ENCODE data around the gene DEPDC4. TPM values are rescaled to one million over a fixed set of nuclear protein-coding genes. Genes with fewer than 3 reads are reported as not detected.

Gene DEPDC4
- total and polyA plus RNA-seq, 10 of the 15 experiments (the other 5 are each of a cell fraction or from before 2014, with no cell fraction given): 1.5 to 4.7 (median 2.2) TPM

DNA sequence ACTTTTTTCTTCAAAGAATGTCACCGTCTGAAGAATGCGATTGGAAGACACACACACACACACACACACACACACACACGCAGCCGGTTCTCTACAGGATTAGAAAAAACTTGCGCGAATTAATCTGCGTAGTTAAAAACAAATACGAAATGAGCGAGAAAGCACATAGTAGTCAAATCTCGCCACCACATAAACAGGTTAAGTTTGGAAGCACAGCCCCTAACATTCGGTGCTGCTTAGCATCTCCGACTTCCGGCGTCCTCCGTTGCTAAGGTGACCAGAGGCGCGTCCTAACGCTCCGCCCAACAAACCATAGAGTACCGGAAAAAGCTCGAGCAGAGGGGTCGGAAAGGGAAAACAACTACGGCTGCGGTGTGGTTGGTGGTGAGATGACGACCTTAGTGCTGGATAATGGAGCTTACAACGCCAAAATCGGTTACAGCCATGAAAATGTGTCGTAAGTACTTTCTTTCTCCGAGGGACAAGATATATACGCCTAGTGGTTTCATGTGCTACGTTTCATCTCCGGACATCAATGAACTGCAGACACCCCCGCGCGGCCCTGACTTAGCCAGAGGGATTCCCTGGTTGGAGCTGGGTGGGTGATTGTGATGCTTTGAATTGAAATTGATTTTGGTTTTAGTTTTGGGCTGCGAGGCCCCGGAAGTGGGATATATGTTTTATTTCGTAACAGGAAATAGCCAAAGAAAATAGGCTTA lies 66.3 kb downstream of the DEPDC4 start, which contains the start of gene ACTR6:
Gene ACTR6, plus strand, starts transcription at position 353 of the 719 bp plus-strand sequence. Its CDS starts 37 bp downstream, at position 390.
- BruUV-seq (replicated peaks): TSS peak; percentile 95
- DNase-seq (ENCODE audit: low read depth, low spot score): peak; percentile 91
- ChIA-PET SMC1A (ENCODE audit: uncharacterized antibody, unreplicated experiment) (interaction anchor here (0.6 to 1.5 kb wide), 8 partner anchors 14 to 204 kb away, joined by 3 to 4 read pairs (median 4); no protein-coding TSS in a partner anchor), POLR2A (interaction anchor here (0.9 to 2.9 kb wide), 5 partner anchors 9 to 373 kb away, joined by 3 to 7 read pairs (median 4); partner anchors contain the start of genes DEPDC4, GAS2L3 and SCYL2), CTCF (interaction anchor here (0.8 to 1.5 kb wide), 5 partner anchors 12 to 62 kb away, joined by 3 to 9 read pairs (median 3); no protein-coding TSS in a partner anchor), RAD21 (ENCODE audit: unreplicated experiment) (interaction anchor here (0.5 to 1.3 kb wide), 8 partner anchors 37 to 342 kb away, joined by 3 to 6 read pairs (median 3); partner anchors contain the start of genes DEPDC4 and SCYL2)
- 1% methylated on average over 38 of the region's 38 CpGs for WGBS (ENCODE audit: insufficient coverage, insufficient replicate concordance, low lambda C conversion rate, missing lambda C conversion rate)
- Histone ChIP-seq H3K4me1 (ENCODE audit: control insufficient read depth, insufficient read depth, low read length) (peaks cover 6% of the 10 kb centered on the region; the same call in 1 of the 2 replicates), H3K36me3 (ENCODE audit: control insufficient read depth in 2 of 2, insufficient read depth in 2 of 2, low read length in 1 of 2) (no peaks in the 10 kb centered on the region), H3K27me3 (replicated peaks in 1 of 2; ENCODE audit: control insufficient read depth in 2 of 2, insufficient read depth in 2 of 2, low read length in 1 of 2) (no peaks in the 10 kb centered on the region), H3K9me3 (replicated peaks; ENCODE audit: control insufficient read depth, insufficient read depth, low read length) (no peaks in the 10 kb centered on the region), H3K4me3 (peak within 1 kb of the TSS; percentile 82), H3K27ac (ENCODE audit: control insufficient read depth, insufficient read depth) (peak within 1 kb of the TSS; percentile 83), H2AFZ (ENCODE audit: control insufficient read depth, low read depth, low read length) (peak within 1 kb of the TSS; percentile 94), H4K20me1 (ENCODE audit: control insufficient read depth, insufficient read depth) (no peaks in the 10 kb centered on the region), H3K79me2 (ENCODE audit: control insufficient read depth, insufficient read depth, low read length) (peaks cover 29% of the 10 kb centered on the region), H3K4me2 (ENCODE audit: control insufficient read depth, insufficient read depth) (peak within 1 kb of the TSS; percentile 95), H3K9ac (ENCODE audit: control insufficient read depth, insufficient read depth, low read length) (peak within 1 kb of the TSS; percentile 84)
- ATAC-seq: peak; percentile 87
- FAIRE-seq: peak; percentile 98
- intact Hi-C loops (cut with micrococcal nuclease; ENCODE audit: unreplicated experiment): loop anchor here (1.0 to 2.0 kb wide), 3 partner anchors 38 to 66 kb away; partner anchors contain the start of genes BLTP3B, DEPDC4 and SCYL2
- in situ Hi-C loops (cut with MboI): no loop called here
- TF ChIP-seq SKIL (IDR thresholded peaks at IDR 0.05; ENCODE audit: low read depth, poor library complexity, severe bottlenecking) (peak; percentile 76), SP1 (IDR thresholded peaks at IDR 0.05; ENCODE audit: low read depth, low read length) (no peak), RUNX3 (IDR thresholded peaks at IDR 0.05; ENCODE audit: low read length) (peak; percentile 96), RAD21 (IDR thresholded peaks at IDR 0.05; ENCODE audit: insufficient read depth, low read depth, low read length) (no peak), POLR2AphosphoS5 (IDR thresholded peaks at IDR 0.05; ENCODE audit: low read length) (peak; percentile 93), SREBF2 (IDR thresholded peaks at IDR 0.05; ENCODE audit: low read length) (no peak), CREB1 (IDR thresholded peaks at IDR 0.05; ENCODE audit: low read depth) (peak; percentile 90), RELB (IDR thresholded peaks at IDR 0.05; ENCODE audit: low read depth) (peak; percentile 63), IRF5 (IDR thresholded peaks at IDR 0.05; ENCODE audit: borderline replicate concordance) (no peak)
- TF ChIP-seq, protein P1, sequence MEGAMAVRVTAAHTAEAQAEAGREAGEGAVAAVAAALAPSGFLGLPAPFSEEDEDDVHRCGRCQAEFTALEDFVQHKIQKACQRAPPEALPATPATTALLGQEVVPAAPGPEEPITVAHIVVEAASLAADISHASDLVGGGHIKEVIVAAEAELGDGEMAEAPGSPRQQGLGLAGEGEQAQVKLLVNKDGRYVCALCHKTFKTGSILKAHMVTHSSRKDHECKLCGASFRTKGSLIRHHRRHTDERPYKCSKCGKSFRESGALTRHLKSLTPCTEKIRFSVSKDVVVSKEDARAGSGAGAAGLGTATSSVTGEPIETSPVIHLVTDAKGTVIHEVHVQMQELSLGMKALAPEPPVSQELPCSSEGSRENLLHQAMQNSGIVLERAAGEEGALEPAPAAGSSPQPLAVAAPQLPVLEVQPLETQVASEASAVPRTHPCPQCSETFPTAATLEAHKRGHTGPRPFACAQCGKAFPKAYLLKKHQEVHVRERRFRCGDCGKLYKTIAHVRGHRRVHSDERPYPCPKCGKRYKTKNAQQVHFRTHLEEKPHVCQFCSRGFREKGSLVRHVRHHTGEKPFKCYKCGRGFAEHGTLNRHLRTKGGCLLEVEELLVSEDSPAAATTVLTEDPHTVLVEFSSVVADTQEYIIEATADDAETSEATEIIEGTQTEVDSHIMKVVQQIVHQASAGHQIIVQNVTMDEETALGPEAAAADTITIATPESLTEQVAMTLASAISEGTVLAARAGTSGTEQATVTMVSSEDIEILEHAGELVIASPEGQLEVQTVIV (IDR thresholded peaks at IDR 0.05; ENCODE audit: borderline replicate concordance, partially characterized antibody): peak; percentile 66
